Measurements from ENCODE around the gene IMMP2L.

The IMMP2L gene

DNA sequence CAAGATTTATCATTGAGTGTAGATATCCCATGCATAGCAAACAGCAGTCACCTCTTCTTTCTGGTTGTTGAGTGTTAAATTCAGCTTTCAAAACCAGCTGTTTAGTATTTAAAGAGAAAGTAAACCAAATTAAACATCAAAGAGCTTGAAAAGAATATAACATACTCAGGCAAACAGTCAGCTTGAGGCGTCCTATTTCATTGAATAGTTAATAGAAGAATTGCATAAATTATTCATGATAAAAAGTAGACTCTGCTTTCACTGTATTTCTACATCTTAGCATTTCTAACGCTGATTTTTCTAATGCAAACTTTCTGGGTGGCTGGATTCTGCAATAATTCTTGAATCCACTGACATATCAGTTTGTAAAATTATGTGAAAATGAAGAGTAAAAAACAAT lies 935.9 kb downstream of the IMMP2L start:
- Histone ChIP-seq H3K36me3 (ENCODE audit: low read length) (no peaks in the 10 kb centered on the region), H3F3A (ENCODE audit: insufficient read depth) (no peaks in the 10 kb centered on the region), H3K4me3 (ENCODE audit: insufficient read depth, low read length, poor library complexity, severe bottlenecking) (no peak overlapping the region), H3K27ac (ENCODE audit: low read depth, low read length) (no peak overlapping the region), H4K20me1 (ENCODE audit: low read depth, low read length) (no peaks in the 10 kb centered on the region), H3K79me2 (ENCODE audit: insufficient read depth, low read length) (no peaks in the 10 kb centered on the region), H2AFZ (ENCODE audit: low read depth, low read length, severe bottlenecking) (no peak overlapping the region), H3K9me2 (replicated peaks; ENCODE audit: insufficient read depth, low read length) (no peaks in the 10 kb centered on the region), H3K27me3 (ENCODE audit: low read length) (no peaks in the 10 kb centered on the region), H3K9me3 (ENCODE audit: insufficient read depth, low read length) (no peaks in the 10 kb centered on the region), H3K9ac (ENCODE audit: low read length) (no peak overlapping the region), H3K4me2 (ENCODE audit: low read depth, low read length, poor library complexity, severe bottlenecking) (no peak overlapping the region)
- TF ChIP-seq EZH2phosphoT487 (conservative IDR thresholded peaks at IDR 0.05; ENCODE audit: low read length) = no peak
- TF ChIP-seq, protein P1, sequence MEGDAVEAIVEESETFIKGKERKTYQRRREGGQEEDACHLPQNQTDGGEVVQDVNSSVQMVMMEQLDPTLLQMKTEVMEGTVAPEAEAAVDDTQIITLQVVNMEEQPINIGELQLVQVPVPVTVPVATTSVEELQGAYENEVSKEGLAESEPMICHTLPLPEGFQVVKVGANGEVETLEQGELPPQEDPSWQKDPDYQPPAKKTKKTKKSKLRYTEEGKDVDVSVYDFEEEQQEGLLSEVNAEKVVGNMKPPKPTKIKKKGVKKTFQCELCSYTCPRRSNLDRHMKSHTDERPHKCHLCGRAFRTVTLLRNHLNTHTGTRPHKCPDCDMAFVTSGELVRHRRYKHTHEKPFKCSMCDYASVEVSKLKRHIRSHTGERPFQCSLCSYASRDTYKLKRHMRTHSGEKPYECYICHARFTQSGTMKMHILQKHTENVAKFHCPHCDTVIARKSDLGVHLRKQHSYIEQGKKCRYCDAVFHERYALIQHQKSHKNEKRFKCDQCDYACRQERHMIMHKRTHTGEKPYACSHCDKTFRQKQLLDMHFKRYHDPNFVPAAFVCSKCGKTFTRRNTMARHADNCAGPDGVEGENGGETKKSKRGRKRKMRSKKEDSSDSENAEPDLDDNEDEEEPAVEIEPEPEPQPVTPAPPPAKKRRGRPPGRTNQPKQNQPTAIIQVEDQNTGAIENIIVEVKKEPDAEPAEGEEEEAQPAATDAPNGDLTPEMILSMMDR (IDR thresholded peaks at IDR 0.05; ENCODE audit: insufficient read depth, low read length, poor library complexity, severe bottlenecking) = no peak

DNA sequence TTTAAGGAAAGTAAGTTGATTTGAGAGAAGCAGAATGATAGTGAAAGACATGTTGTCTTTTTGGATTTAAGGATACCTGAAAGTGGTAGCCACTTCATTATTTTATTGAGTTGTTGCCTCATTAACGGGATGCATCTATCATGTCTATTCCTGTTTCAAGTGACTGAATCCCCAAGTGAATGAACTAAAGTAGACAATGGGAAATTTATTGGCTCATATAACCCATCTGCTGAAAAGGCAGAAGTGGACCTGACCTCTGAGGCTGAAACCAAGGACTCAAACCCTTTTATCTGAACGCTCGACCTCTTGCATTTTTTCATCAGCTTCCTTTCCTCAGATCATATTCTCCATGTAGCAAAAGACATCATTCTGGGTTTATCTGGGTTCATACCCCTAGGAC lies 937.0 kb downstream of the IMMP2L start:
- Histone ChIP-seq H3K79me2 (ENCODE audit: insufficient read depth, low read length) (no peaks in the 10 kb centered on the region), H2AFZ (ENCODE audit: low read depth, low read length, severe bottlenecking) (no peak overlapping the region), H3K27ac (ENCODE audit: low read depth, low read length) (no peak overlapping the region), H3K4me2 (ENCODE audit: low read depth, low read length, poor library complexity, severe bottlenecking) (no peak overlapping the region), H3K27me3 (ENCODE audit: low read length) (no peaks in the 10 kb centered on the region), H4K20me1 (ENCODE audit: low read depth, low read length) (no peaks in the 10 kb centered on the region), H3K4me3 (ENCODE audit: insufficient read depth, low read length, poor library complexity, severe bottlenecking) (no peak overlapping the region), H3K9me3 (ENCODE audit: insufficient read depth, low read length) (no peaks in the 10 kb centered on the region), H3K9ac (ENCODE audit: low read length) (no peak overlapping the region), H3K36me3 (ENCODE audit: low read length) (no peaks in the 10 kb centered on the region), H3F3A (ENCODE audit: insufficient read depth) (no peaks in the 10 kb centered on the region), H3K9me2 (replicated peaks; ENCODE audit: insufficient read depth, low read length) (no peaks in the 10 kb centered on the region)
- TF ChIP-seq EZH2phosphoT487 (conservative IDR thresholded peaks at IDR 0.05; ENCODE audit: low read length) = no peak
- TF ChIP-seq, protein P1 (IDR thresholded peaks at IDR 0.05; ENCODE audit: insufficient read depth, low read length, poor library complexity, severe bottlenecking) = no peak

DNA sequence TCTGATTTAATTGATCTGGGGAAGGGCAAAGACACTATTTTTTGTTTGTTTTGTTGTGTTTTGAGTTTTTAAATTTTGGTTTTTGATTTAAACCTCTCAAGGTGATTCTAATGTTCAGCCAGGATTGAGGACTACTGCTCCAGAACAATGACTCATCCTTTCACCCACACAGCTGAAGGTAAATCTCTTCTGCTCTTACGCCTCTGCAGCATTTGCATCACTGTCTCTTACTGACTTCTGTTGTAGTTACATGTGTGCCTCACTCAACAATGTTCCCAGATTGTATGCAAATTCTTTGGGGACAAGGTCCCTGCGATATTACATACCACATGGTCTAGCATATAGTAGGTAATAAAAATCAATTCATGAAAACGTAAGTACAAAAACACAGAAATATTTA lies 938.9 kb downstream of the IMMP2L start:
- TF ChIP-seq EZH2phosphoT487 (conservative IDR thresholded peaks at IDR 0.05; ENCODE audit: low read length) = no peak
- TF ChIP-seq, protein P1 (IDR thresholded peaks at IDR 0.05; ENCODE audit: insufficient read depth, low read length, poor library complexity, severe bottlenecking) = no peak
- H4K20me1 ChIP-seq (ENCODE audit: low read depth, low read length) = no peaks in the 10 kb centered on the region
- H3K27ac ChIP-seq (ENCODE audit: low read depth, low read length) = no peak overlapping the region
- no peaks in the 10 kb centered on the region for H3K27me3 ChIP-seq (ENCODE audit: low read length)
- H3K4me2 ChIP-seq (ENCODE audit: low read depth, low read length, poor library complexity, severe bottlenecking) = no peak overlapping the region
- H3K4me3 ChIP-seq (ENCODE audit: insufficient read depth, low read length, poor library complexity, severe bottlenecking) = no peak overlapping the region
- no peaks in the 10 kb centered on the region for H3K79me2 ChIP-seq (ENCODE audit: insufficient read depth, low read length)
- no peaks in the 10 kb centered on the region for H3K36me3 ChIP-seq (ENCODE audit: low read length)
- no peaks in the 10 kb centered on the region for H3K9me2 ChIP-seq (replicated peaks; ENCODE audit: insufficient read depth, low read length)
- H3K9ac ChIP-seq (ENCODE audit: low read length) = no peak overlapping the region
- H3K9me3 ChIP-seq (ENCODE audit: insufficient read depth, low read length) = no peaks in the 10 kb centered on the region
- H2AFZ ChIP-seq (ENCODE audit: low read depth, low read length, severe bottlenecking) = no peak overlapping the region
- H3F3A ChIP-seq (ENCODE audit: insufficient read depth) = no peaks in the 10 kb centered on the region

All from SU-DHL-6 (cell line).